GM21737 (cell line): ENCODE data around the gene TMEM108.

ENCODE experiments used
- ATAC-seq: cut with Tn5 transposase; IDR thresholded peaks from one replicate; pipeline ENCODE4 v1.9.1; 2021; ENCODE audit warnings: mild to moderate bottlenecking, moderate library complexity; ENCODE audit not compliant: unreplicated experiment

The TMEM108 gene

DNA sequence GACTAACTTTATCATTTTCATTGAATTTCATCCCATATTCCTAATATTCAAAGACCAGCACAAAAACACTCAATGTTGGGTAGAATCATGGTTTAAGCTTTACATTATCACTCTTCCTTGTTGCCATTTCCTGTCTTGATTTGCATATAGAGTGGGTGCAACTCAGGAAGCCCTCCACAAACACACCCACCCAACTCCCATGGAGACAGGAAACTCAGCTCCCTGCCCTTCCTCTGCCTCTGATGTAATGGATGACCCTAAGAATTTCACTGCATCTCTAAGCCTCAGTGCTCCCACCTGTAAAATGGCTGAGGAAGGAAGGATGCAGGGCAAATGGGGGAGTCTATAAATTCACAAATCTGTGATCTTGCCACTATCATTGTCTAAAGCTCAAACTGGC, 263.5 kb downstream of the TMEM108 start:
- ATAC-seq, result no peak

DNA sequence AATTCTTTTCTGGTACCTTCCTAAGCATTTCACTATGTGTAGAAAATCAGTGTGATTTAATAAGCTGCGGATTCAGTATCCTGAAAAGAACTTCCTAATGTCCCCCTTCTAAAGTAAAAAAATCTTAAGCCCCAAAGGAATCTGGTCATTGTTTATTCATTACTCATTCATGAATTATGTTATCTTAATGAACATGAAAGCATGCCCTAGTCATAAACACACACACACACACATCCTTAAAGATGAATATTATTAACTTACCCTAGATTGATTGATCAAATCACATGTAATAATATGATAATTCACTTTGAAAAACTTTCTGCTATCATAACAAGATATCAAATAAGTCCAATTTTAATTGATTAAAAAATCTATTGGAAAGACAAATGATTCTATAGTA, 265.2 kb downstream of the TMEM108 start:
- ATAC-seq, result no peak

DNA sequence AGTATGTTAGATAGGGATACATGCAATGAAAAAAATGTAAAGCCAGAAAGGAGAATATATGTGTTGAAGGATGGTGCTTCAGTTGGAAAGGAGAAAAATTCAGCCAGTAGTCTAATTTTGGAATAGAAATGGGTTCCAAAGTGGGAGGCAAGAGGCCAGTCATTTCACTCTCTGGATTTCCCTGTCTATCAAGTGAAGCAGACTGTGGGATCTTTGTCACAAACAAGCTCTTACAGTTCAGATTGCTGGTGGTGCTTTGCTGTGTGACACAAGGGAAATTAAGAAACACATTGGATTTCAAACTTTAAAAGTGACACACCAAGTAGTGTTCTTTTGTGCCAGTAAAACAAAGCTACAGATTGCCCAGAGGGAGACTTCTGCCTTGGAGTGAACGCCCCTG, 279.7 kb downstream of the TMEM108 start:
- no peak for ATAC-seq

DNA sequence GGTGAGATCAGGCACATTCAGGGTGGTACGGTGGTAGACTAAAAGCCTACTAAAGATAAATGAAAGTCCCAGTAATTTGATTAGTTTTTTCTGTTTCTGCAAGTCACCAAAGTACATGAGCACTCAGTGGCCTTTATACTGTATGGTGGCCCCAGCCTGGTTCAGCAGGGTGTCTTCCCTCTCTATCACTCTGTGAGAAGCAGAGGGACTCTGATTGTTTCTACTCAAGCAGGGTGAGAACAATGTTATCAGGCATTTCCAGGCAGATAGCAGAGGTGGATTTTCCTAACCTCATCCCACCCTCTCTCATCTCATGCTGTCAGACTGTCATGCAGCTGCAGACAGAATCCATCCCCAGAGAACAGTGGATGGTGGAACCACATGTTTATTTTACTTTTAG, 290.2 kb downstream of the TMEM108 start:
- no peak for ATAC-seq

DNA sequence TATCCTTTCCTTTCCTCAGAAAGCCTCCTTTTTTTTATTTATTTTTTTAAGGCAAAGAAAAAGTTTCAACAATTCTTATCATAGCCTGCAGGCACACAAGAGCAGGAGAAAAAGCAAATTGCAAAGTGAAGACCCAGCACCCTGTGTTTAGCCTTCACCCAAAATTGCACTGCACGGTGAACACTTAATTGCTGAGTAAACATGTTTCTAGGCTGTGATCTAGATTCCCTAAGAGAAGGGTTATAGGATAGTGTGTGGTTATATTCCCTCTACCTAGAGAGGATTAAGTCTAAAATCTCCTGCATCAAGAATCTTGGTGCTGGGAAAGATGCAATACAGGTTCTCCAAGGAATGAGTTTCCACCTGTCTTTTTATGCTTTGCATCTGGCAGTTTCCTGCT, 291.4 kb downstream of the TMEM108 start:
- no peak for ATAC-seq

DNA sequence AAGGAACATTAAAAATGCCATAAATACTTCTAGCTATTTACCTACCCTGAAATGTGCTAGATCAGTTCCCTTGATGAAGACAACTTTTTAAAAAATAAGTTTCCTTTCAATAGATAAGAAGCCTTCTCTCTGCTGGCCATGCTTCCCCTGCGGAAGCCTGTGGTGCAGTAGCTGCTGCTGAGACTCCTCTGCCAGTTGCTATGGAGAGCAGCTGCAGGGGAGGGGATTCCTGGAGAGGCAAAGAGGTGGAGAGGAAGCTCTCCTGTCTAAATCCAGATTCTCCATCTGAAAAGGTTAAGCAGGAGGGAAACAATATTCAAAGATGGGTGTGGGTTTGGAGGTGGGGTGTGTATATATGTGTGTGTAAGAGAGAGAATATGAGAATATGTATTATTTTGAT, 291.9 kb downstream of the TMEM108 start:
- ATAC-seq, result no peak

DNA sequence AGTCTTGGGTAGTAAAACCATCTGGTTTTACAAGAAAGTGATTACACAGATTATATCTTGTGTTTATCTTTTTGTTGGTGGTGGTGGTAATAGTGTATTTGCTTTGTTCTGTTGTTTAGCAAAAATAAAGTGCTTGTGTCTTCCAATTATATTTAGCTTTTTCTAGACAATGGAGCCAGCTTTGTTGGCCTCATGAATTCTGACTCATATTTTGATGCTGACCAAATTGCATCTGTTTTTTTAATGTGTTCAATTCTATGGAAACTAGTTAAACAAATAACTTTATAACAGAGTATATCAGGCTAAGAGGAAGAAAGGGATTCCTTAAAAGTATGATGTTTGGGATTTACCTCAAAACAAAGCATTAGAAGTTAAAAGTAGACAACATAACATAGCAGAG, 292.3 kb downstream of the TMEM108 start:
- ATAC-seq, result no peak

DNA sequence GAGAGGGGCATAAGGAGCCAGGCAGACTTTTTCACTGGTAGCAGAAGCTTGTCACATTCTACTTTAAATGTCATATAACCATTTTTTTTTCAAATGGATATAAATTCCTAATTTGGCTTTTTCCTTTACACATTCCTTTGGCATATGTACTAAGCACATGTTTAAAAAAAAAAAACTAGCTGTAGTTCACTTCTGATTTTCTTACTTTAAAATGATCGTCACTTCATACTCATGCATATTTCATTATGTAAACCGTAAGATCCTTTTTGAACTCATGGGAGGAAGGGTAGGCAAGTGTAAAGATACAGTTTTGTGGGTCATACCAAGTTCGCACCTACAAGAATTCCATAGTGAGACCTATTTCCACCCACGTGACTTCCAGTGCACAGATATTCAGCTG, 316.5 kb downstream of the TMEM108 start:
- no peak for ATAC-seq

DNA sequence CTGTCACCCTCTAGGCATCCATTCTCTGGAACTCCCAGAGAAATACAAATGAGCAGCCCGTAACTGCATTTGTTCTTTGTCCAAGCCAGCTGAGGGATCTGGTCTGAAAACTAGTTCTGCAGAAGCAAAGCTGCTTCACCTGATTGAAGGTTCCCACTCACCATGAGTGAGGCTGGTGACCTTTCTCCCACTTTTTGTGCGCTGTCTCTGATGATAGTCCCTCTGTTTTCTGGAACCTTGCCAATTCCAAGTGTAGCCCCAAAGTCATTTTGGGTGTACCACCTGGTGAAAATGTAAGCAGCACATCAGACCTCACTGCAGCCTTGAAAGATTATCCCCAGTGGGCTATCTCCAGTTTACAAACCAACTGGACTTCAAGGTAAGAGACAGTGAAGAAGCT, 322.3 kb downstream of the TMEM108 start:
- ATAC-seq, result no peak

DNA sequence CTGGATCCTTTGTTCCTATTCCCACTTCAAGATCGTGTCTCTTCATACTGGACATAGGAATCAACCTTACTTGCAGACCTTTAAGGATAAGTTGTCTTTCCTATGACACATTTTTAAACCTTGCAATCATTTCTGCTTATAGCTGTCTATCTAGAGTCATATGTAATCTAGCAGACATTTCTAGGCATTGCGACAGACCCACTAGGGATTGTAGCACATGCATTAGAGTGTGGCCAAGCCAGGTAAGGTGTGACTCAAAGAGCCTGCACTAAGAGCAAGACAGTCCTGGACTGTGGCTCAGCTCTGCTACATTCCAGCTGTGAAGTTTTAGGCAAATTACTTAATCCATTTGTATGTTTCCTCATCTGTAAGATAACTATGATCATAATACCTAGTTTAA, 322.8 kb downstream of the TMEM108 start:
- ATAC-seq, result no peak

DNA sequence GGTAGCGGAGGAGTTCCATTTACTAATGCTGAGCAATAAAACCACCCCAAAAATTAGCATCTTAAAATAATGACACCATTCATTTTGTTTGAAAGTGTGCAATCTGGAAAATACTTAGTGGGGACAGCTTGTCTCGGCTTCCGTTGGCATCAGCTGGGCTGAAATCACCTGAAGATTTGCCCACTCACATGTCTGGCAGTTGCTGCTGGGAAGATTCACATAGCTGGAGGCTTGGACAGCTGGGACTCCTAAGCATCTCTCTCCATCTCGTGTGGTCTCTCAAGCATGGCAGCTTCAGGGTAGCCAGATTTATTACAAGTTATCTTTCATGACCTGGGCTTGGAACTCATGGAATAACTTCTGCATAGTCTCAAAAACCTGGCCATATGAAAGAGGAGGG, 323.2 kb downstream of the TMEM108 start:
- no peak for ATAC-seq

DNA sequence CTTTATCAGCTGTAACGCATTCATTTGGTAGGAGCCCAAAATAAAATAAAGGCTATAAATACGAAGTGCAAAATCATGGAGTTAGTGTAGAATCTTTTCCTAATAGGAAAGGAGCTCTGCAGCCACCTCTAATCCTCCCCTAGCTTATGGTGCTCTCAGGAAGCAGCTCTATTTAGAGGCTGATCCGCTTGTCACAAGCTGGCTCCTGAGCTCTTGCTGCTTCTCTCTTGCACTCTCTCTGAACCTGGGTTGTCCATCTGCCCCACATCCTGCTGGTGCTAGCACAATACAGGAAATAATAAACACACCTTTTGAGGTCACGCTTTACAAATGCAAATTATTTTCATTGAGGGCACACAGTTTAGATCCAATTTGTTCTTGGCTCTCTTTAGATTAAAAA, 324.3 kb downstream of the TMEM108 start:
- no peak for ATAC-seq

DNA sequence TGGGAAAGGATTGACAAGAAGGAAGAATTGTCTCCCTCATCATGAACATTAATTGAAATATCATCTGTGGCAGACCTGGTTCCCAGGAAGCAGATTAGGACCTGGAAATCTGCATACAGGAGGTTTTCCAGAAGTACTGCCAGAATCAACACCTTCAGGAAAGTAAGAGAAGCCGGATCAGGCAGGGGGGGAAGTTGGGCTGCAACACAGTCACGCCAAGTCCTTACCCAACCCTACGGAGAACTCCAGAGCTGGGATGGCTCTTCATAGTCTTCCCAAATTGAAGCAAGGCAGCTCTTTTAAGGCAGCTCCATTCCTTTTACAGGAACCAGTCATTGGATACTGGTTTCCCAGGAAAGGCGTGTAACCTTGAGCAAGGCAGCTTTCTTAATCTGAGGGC, 326.5 kb downstream of the TMEM108 start:
- no peak for ATAC-seq

DNA sequence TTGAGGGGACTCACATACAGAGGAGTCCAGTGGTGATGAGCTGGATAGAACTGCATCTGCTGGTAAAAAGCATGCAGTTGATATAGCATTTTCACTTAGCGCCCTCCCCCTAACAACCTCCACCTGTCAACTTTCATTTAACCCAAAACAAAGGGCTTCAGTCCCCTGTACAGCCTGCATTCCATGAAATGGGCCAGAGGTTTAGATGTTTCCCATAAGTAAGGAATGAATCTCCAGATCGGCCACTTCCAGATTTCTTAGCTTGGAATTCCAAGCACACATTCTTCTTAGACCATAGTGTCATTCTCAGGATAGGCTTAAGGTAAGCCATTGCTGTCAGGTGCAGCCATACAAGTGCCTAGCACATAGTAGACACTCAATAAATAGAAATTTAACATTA, 328.7 kb downstream of the TMEM108 start:
- no peak for ATAC-seq

DNA sequence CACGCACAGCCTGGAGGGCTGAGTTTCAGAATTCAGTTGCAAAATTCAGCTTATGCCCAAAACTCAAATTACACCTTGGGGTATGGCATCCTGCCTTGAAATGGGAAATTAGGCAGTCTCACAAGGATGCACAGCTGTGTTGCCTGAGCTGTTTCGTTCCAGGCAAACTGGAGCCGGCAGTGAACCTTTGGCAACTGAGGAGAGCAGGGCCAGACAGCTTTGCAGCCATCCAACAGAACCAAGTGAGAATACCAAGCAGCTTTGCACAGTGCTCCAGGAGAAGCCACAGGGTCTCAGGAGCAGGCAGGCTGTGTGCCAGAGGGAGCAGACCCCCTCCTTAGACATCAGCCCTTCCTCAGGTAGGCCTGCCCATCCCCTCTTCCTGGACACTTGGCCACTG, 329.2 kb downstream of the TMEM108 start:
- ATAC-seq, result no peak

DNA sequence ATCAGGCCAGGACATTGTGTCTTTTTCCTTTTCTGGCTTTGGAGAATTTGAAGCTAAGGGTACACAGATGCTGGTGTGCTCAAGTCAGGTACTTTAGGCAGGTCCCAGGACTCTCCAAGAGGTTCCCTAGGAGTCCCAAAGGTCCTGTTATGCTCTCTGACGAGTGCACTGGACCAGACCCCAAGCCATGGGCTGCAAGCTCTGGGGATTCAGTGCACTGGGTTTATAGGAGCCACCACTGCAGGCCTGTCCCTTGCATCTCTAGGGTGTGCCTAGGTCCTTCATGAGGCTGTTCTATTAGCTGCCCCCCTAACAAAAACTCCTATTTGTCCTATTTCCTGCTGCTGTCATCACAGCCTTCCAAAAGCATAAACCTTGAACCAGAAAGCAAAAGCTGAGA, 329.8 kb downstream of the TMEM108 start:
- no peak for ATAC-seq

DNA sequence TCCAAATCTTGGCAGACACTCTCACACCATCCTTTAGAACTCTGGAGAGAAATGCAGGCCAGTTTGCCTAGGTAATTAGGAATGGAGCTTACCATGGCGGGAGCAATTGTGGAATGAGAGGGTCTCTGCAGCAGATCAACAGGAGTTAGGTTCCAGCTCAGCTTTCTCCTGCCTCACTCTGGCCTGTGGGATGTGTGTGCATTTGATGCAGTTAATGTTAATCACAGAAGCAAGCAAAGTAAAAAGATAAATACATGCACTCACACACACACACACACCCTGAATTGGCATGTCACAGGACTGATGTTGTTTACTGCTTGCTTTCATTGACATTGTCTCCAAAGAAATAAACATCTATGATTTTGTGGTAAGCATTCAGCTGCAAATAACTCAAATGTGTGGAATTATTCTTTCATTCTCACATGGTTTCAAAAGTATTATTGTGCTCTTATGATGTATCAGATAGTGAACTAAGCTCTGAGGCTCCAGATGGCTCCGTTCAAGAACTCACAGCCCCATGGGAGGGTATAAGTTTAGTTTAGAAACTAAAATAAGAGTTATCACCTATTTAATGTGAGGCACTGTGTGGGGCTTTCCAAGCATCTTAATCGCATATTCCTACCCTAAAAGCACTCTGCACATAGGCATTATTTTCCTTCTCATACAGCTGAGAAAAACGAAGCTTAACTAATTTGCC, 330.3 kb downstream of the TMEM108 start:
- ATAC-seq, result no peak

DNA sequence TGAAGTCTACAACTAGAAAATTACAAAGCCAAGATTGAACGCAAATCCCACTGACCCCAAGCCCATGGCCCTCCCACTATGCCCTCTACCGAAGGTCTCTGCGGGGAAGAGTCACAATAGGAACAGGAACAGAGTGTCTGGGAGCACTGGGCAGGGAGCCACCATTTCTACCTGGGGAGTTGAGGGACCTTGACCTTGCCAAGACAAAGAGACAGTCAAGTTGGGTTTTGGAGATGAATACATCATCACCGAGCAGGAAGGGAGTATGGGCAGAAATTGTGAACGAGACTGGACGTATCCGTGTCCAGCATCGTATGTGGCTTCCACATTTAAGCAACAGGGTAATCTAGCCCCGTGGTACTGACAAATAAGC, 330.9 kb downstream of the TMEM108 start:
- ATAC-seq, result no peak

DNA sequence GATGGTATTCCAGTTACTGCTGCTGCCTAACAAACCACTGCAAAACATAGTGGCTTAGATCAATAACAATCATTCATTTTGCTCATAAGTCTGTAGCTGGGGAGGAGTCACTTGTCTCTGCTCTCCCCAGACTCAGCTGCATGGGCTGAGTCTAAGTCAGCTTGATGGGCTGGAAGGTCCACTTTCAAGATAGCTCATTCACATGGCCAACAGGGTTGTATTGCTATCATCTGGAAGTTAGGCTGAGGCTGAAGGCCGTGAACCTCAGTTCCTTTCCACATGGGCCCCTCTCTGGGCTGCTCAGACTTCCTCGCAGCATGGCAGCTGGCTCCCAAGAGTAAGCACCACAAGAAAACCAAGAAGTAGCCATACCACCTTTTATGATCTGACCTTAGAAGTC, 333.0 kb downstream of the TMEM108 start:
- ATAC-seq, result no peak

DNA sequence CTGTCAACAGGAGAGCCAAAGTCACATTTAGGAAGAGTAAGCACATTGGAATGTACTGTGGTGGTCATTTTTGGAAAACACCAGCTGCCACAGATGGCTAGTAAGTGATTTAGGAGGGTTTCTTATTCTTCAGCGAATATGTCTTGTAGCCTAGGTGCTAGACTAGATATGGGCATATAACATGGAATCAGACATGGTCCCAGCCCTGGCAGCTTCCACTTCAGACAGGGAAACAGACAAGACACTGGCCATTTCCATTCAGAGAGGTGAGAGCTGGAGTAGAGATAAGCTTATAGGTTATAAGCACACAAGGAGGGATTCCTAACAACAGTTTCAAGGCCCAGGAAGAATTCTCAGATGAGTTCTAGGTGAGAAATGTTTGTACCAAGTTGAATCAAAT, 333.5 kb downstream of the TMEM108 start:
- no peak for ATAC-seq

DNA sequence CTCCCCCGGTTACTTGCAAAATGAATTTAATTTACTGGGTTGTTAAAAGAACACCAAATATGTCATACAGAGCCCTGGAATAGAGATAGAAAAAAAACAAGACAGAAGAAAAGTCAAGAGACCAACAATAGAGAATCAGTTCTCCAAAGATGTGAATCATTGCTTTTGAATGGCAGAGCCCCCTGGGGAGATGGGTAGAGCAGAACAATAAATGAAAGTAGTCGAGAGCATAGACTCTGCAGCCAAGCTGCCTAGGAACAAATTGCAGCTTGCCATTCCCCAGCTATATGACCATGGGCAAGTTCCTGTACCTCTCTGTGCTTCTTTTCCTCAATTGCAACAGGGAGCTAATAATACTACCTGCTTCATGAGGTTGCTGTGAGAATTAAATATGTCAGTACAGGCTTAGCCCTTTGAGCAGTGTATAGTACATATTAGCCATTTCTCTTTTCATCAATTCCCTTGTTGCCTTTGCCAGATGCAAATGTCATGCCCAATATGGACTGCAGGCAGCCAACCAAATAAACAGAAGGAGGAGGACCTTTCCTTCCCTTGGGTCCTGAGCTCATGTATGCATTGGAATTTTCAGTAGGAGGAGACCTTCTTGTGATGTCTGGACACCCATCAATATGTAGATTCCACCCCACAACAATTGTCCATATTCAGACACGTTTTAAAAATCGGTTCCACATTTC, 336.7 kb downstream of the TMEM108 start:
- no peak for ATAC-seq

DNA sequence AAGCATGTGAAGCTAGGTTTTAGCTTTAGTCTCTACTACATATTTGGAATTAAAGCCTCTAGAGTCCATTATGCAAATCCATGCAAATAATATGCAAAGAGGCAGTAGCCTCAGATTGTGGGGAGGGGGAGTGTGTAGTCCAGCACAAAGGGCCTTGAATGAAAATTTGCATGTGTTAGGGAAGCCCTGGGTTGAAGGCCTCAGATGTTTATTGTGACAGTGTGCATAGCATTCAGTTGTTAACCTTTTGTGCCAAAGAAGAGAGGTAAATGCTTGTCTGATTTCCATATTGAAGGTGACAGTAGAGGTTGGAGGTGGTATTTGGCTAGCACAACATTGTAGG, 337.2 kb downstream of the TMEM108 start:
- no peak for ATAC-seq

DNA sequence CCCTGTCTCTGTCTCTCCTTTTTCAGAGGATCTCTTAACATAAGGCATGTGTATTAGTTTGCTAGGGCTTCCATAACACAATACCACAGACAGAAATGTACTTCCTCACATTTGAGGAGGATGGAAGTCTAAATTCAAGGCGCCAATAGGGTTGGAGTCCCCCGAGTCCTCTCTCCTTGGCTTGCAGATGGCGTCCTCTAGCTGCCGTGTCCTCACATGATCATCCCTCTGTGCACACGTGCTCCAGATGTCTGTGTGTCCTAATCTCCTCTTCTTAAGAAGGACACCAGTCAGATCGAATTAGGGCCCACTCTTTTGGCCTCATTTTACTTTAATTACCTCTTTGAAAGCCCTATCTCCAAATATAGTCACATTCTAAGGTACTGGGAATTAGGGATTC, 338.6 kb downstream of the TMEM108 start:
- ATAC-seq, result no peak
